NCI-H1436 (cell line): ENCODE data around the gene SLC9A8.
"Not testable (repeated sequence)": the region's sequence is repeated elsewhere in the genome, so short reads cannot be mapped to it uniquely, and the experiment has no call there.

Experiments used
- DNase-seq: peaks from one replicate; lab custom pipeline; 2025; lab: John Stamatoyannopoulos, UW

The SLC9A8 gene, protein sequence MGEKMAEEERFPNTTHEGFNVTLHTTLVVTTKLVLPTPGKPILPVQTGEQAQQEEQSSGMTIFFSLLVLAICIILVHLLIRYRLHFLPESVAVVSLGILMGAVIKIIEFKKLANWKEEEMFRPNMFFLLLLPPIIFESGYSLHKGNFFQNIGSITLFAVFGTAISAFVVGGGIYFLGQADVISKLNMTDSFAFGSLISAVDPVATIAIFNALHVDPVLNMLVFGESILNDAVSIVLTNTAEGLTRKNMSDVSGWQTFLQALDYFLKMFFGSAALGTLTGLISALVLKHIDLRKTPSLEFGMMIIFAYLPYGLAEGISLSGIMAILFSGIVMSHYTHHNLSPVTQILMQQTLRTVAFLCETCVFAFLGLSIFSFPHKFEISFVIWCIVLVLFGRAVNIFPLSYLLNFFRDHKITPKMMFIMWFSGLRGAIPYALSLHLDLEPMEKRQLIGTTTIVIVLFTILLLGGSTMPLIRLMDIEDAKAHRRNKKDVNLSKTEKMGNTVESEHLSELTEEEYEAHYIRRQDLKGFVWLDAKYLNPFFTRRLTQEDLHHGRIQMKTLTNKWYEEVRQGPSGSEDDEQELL

DNA sequence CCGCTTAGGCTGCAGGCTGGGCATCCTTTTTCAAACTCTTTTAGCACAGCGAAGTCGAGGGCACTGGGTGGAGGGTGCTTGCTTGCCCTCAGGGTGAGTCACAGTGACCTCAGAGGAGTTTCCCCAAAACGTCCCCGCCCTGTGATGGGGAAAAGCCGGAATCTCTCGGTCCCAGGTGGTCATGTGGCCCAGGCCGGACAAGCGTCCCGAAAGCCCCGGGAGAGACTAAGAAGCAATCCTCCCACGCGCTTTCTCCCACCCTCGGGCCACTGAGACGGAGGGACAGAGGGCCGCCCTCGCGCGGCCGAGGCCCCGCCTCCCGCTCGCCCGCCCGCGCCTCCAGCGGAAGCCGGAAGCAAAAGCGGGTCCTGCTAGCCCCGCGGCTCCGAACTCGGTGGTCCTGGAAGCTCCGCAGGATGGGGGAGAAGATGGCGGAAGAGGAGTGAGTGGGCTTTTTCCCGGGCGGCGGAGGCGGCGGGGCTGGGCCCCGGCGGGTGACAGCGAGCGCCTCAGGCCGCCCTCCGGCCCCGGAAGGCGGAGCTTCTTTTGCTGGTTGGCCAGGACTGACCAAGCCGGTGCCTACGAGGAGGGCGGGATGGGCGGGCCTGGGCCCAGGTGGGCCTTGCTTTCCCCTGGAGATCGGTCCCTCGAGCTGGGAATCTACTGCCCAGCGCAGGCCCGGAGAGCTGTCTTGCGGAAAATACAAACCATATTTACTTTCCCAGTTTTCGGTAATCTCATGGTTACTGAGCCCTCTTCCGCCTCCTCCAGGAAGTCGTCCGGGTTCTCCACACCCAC lies at the start of gene SLC9A8:
SLC9A8 (plus strand) TSS at position 322 of the 798 bp plus-strand sequence; CDS start at position 417, 95 bp downstream.
- peak; percentile 84 for DNase-seq

DNA sequence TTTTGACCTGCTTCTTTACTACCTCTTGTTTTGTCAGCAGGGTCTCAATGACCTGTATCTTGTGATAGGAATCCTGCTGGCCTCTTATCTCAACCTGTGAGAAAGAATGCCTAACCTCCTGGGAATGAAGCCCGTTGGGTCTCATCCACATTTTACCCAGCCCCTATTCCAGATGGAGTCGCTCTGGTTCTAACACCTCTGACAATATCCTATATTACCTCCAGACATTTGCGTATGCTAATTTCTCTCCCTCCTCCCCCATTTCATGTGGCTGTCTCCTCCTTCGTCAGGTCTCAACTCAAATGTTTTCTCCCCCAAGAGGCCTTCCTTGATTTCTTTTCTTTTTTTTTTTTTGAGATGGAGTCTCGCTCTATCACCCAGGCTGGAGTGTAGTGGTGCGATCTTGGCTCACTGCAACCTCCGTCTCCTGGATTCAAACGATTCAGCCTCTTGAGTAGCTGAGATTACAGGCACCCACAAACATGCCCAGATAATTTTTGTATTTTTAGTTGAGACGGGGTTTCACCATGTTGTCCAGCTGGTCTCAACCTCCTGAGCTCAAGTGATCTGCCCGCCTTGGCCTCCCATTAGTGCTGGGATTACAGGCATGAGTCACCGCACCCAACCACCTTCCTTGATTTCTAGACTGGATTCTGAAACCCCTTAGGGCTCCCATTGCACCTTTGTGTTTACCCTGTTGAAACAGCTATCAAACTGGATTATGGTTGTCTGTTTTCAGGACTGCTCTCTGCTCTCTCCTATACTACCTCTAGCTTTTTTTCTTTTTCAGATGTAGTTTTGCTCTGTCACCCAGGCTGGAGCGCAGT lies 49.5 kb upstream of the SLC9A8 start:
- DNase-seq, result no peak

DNA sequence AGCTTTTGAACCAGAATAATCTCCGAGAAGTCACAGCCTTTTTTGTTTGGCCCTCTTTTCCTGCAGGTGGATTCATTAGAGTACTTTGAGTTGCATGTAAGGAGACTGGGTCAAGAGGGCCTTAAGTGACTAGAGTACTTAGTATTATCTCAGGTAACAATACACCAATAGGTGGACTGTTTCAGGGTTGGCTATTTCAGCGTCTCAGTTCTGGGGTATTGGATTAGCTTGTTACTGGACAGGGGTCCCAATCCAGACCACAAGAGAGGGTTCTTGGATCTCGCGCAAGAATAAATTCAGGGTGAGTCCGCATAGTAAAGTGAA lies 47.3 kb upstream of the SLC9A8 start:
- DNase-seq, result no peak

DNA sequence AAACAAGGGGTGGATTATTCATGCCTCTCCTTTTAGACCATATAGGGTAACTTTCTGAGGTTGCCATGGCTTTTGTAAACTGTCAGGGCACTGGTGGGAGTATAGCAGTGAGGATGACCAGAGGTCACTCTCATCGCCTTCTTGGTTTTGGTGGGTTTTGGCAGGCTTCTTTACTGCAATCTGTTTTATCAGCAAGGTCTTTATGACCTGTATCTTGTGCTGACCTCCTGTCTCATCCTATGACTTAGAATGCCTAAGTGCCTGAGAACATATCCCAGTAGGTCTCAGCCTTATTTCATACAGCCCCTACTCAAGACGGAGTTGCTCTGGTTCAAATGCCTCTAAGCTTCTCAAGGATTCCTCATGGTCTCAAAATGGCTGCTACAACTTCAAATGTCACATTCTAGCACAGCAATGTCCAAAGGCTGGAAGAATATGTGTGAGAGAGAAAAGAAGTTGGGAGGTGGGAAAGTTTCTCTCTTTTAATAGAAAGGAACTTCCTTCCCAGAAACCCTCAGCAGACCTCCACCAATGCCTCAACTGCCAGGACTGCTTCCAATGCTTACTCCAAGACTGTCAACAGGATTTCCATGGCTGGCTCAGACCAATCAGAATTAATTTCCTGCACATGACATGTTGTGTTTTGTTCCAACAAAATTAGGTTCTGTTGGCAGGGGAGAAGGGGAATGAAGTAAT lies 46.6 kb upstream of the SLC9A8 start:
- DNase-seq, result no peak

DNA sequence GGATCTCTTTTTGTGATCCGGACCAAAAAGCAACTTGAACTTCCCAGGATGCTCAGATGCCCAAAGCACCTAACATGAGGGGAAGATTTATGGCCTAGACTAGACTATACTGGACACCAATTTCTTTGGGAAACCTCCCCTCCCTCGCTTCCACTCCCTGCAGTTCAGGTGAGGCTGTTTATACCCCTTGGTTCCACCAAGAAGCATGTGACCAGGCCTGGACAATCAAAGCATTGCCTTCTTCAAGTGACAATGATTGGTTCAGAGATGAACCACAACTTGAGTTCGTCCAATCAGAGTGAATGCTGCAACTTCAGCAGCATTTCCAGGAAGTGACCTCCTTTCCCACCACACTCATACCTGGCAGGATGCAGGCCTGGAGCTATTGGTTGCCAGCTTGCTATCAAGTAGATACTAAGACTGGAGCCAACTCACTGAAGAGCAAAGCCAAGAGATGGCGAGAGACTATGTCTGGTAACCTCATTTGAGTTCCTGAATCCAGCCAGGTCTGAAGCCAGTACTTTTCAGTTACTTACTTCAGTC lies 45.6 kb upstream of the SLC9A8 start:
- no peak for DNase-seq

DNA sequence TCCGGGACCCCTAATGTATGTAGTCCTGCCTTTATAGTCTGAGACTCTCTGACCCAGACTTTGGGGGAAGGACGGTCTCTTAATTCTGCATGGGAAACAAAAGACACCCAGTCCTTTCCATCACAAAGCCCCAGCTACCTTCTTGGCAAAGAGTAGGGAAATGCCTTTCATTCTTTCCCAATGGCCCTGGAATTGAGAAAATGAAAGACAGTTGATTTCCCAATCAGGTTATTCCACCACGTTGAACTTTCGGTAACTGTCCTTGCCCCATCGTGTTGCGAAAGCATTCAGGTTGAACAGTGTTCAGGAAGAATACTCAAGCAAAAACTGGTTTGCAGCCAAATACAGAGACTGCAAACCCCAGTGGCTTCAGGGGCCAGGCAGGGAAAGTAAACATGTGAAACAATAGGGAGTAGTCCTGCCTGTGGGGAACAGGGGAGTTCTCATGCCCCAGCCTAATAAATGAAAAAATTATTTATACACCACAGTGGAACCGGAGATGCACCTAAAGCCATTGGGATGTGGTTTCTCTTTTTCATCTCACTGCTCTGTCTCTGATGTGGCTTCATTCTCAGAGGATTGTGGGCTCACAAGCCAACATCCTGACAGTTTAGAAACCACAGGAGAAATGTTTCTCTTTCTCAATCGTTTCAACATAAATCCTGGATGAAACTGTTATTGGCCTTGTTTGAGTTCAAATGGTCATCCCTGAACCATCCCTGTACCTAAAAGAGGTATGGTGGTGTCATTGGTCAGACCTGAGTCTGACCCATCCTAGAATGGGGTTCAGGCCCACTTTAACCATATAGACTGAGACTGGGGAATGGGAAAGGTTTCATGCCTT lies 44.2 kb upstream of the SLC9A8 start:
- DNase-seq, result no peak

DNA sequence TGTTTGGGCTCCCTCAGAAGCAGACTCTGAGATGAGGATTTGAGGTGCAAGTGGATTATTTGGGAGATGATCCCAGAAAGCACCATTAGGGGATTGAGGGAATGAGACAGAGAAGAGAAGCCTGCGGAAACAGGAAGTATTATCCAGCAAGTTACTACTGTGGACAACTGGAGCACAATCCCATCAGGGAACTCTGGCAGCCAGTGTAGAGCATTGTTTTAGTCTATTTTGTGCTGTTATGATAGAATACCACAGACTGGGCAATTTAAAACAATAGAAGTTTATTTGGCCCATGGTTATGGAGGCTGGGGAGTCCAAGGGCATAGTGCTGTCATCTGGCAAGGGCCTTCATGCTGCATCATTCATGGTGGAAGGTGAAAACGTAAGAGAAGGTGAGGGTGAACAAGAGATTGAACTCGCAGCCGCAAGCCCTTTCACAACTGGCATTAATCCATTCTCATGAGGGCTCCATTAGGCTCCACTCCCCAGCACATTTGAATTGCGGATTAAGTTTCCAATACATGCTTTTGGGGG lies 43.5 kb upstream of the SLC9A8 start:
- no peak for DNase-seq

DNA sequence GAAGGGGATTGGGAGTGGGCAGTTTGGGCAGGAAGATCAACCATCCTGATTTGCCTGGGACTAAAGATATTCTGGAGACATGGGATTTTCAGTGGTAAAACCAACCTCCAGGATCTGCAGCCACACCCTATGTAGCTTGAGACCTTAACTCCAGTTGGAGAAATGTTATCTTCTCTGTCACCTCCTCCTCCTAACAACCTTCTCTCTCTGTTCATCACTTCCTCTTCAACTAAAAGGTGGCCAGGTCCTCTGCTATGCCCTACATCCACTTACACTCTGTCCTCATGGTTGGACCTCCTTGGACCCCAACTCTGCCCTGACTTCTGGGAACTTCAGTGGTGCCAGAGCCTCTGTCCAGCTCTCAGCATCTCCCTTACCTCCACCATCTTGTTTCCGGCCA lies 42.0 kb upstream of the SLC9A8 start:
- no peak for DNase-seq

DNA sequence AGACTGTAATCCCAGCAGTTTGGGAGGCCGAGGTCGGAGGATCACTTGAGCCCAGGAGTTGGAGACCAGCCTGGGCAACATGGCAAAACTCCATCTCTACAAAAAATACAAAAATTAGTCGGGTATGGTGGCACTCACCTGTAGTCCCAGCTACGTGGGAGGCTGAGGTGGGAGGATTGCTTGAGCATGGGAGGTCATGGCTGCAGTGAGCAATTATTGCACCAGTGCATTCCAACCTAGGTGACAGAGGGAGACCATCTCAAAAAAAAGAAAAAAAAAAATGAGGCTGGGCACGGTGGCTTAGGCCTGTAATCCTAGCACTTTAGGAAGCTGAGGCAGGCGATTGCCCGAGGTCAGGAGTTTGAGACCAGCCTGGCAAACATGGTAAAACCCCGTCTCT lies 38.4 kb upstream of the SLC9A8 start:
- DNase-seq, result not testable (repeated sequence)

DNA sequence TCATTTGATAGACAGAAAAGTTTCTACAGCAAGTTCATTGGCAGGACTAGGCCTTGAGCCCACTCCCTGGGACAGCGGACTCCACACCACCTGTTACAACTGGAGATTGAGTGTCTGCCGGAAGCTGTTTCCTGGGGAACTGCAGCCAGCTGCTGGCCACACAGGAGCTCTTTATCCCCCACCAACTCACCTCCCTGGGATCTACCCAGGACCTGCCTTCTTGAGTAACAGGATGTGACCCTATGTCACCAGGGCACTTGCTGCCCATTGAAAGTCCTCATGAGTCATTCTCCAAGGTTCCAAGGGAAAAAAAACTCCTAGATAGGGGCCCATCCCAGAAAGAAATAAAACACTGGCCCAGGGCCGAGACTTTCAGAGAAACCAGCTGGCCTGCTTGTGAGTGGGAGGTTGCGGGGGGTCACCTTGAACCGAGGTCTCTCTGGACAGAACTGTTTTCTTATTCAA lies 37.4 kb upstream of the SLC9A8 start:
- no peak for DNase-seq

DNA sequence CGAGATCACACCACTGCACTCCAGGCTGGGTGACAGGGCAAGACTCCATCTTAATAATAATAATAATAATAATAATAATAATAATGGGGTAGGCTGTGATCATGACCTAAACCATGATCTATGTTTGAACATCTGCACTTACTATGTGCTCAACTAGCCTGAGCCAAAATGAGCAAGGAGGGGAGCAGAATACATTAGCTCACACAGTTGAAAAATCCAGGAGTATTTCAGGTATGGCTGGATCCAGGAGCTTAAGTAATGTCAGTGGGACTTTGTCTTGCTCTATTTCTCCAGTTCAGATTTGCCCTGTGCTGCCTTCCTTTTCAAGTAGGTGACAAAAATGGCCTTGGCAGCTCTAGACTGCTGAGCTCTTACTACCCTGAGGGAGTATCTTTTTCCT lies 32.7 kb upstream of the SLC9A8 start:
- DNase-seq, result no peak

DNA sequence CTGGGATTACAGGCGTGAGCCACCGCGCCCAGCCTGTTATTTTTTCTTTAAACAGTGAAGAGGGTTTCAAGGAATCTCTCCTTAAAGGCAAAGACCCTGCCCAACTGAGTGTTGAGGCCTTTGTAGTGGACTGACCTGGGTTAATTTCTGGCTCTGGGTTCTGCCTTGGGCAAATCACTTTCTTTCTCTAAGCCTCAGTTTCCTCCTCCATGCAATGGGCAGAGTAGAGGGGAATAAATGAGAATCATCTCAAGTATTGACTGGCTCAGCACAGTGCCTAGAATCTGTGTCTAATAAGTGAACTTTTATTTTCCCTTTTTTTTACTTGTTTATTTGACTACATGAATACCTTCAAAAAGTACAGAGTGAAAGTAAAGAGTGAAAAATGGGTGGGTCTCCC lies 31.0 kb upstream of the SLC9A8 start:
- DNase-seq, result no peak

DNA sequence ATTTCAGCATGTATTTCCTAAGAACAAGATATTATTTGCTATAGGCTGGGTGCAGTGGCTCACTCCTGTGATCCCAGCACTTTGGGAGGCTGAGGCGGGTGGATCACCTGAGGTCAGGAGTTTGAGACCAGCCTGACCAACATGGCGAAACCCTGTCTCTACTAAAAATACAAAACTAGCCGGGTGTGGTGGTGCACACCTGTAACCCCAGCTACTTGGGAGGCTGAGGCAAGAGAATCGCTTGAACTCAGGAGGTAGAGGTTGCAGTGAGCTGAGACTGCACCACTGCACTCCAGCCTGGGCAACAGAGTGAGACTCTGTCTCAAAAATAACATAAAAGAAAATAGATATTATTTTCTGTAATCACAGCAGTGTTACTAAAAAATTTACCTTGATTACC lies 30.2 kb upstream of the SLC9A8 start:
- not testable (repeated sequence) for DNase-seq

DNA sequence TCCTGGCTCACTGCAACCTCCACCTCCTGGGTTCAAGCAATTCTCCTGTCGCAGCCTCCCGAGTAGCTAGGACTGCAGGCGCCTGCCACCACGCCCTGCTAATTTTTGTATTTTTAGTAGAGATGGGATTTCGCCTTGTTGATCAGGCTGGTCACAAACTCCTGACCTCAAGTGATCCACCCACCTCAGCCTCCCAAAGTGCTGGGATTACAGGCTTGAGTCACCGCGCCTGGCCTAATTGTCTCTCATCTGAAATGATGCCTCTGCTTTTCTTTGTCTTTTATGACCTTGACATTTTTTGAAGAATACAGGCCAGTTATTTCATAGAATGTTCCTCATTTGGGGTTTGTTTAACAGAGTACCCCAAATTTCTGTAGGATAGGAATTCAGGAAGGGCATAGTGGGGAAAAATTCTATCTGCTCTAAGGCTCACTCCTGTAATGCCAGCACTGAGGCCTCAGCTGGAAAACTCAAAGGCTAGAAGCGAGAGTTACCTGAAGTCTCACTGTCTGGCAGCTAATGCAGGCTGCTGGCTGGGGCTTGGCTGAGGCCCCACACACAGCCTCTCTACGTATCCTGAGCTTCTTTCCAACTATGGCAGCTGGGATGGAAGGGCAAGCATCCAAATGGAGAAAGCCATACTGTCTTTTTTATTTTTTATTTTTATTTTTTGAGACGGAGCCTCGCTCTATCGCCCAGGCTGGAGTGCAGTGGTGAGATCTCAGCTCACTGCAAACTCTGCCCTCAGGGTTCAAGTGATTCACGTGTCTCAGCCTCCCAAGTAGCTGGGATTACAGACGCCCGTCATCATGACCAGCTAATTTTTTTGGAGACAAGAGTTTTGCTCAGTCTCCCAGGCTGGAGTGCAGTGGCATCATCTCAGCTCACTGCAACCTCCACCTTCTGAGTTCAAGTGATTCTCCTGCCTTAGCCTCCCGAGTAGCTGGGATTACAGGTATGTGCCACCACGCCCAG lies 29.3 kb upstream of the SLC9A8 start:
- not testable (repeated sequence) for DNase-seq

DNA sequence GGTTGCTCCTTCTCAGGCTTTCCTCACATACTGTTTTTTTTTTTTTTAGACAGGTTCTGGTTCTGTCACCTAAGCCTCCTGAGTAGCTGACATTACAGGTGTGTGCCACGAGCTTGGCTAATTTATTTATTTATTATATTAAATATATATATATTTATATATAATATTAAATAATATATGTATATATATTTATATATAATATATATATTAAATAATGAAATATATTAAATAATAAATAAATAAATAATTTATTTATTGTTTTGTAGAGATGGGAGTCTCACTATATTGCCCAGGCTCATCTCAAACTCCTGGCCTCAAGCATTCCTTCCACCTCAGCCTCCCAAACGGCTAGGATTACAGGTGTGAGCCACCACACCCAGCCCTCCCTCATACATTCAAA lies 28.3 kb upstream of the SLC9A8 start:
- no peak for DNase-seq

DNA sequence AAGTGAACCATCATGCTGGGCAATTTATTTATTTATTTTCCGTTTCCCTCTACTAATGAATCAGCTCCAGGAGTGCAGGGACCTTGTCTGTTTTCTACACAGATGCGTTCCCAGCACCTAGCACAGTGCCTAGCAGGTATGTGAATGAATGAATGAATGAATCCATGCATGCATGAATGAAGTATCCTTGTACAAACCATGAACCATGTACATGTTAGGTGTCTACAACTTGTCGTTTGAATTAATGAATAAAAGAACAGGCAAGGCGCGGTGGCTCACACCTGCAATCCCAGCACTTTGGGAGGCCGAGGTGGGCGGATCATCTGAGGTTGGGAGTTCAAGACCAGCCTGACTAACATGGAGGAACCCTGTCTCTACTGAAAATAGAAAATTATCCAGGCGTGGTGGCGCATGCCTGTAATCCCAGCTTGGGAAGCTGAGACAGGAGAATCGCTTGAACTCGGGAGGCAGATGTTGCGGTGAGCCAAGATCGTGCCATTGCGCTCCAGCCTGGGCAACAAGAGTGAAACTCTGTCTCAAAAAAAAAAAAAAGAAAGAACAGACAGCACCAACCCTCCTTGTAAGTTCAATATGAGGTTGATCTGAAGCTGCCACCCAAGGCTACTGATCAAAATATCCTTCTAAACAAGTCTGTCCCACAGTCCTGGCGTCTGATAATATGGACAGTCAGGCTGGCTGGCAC lies 27.3 kb upstream of the SLC9A8 start:
- no peak for DNase-seq

DNA sequence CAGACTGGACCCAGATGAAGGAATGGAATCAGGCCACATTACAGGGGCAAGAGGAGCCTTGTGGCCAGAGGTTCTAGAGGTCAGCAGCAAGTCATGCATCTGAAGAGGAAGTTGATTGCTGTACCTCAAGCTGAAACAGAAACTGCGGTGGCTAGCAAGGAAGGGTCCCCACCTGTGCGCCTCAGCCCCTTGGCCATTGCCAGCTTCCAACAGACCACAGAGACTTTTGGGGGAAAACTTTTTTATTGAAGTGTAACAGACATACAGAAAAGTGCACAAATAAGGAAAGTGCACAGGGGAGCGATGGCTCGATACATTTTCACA lies 26.8 kb upstream of the SLC9A8 start:
- DNase-seq, result no peak

DNA sequence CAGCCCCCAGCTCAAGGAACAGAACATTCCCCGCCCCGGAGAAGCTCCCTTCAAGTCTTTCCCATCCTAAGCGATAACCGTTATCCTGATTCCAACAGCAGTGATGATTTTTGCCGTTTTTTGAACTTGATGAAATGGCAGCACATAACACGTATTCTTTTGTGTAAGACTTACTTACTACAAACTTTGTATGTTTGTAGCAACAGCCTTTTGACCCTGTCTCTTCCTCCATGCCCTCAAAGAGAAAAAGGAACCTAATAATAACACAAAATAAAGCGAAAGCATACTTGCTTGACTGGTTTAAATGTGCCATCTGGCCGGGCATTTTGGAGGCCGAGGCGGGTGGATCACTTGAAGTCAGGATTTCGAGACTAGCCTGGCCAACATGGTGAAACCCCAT lies 26.4 kb upstream of the SLC9A8 start:
- no peak for DNase-seq
